ENCODE measurements around the gene SLC9A7. TPM values are rescaled to one million over a fixed set of nuclear protein-coding genes. Genes with fewer than 3 reads are reported as not detected.

Gene SLC9A7
- total RNA-seq, 4 donors from 2014 or later, result 2.8 to 10.7 (median 3.3) TPM

- intact Hi-C loops (cut with DNase I), result no loop called here
- no peak overlapping the region for H3K4me3 ChIP-seq
Observed at GRCh38 chrX:46630141-46630540, 128.8 kb downstream of the SLC9A7 start.

DNA sequence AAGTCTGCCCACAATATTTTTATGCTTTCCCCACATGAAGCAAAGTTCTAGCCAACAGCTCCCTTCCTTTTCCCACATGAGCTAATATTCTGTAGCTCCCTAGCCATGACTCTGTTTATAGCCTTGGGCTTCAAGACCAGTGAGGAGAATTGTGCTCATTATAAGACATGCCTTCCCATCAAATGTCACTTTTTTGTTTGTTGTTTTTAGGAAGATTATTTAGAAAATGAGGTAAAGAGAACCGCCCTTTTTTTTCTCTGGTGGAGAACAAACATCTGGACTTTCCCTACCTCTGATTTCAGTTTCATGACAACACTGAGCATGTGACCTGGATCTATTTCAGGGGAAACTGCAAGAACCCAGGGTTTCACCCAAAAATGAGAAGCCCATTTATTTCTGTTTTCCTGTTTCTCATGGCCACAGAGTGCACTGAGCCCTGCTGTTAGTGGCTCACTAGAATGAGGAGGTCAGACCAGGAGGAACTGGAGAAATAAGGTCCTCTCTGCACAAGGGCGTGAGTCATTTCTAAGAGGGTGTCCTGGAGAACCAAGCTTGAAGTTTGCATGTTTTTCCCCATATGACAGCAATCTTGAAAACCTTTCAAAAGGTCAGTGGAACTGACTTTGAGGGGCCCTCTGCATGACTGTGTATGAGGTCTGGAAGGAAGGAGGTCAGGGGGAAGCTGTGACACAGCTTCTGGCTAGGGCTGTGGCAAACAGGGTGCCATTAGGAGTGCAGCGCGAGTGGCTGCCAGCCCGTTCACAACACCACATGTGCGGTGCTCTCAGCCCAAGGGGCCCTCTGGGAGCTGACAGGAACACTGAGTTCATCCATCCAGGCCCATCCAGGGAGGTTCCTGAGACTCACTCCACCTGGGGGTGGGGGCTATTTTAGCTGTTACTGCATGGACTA, 130.2 kb downstream of the SLC9A7 start:
- Histone ChIP-seq H3K27me3 (no peaks in the 10 kb centered on the region), H3K9me3 (no peaks in the 10 kb centered on the region), H3K4me3 (no peak overlapping the region), H3K36me3 (no peaks in the 10 kb centered on the region), H3K4me1 (peaks cover 0 to 26% (median 16%) of the 10 kb centered on the region in 4 donors), H3K27ac (replicated peaks in 1 of 4) (peak overlapping the region in 3 of 4 donors; percentile 31 to 46 (median 40))
- TF ChIP-seq POLR2A (IDR thresholded peaks at IDR 0.05; ENCODE audit: low read depth) (no peak), POLR2AphosphoS5 (IDR thresholded peaks at IDR 0.05) (peak in 1 of 2 donors; percentile 6)
- 46% methylated on average over 6 of the region's 6 CpGs for WGBS
- intact Hi-C loops (cut with DNase I), result no loop called here
- no peak for DNase-seq (ENCODE audit: extremely low spot score)

More at GRCh38 chrX:46630141-46630540, 128.8 kb downstream of the SLC9A7 start:
- Histone ChIP-seq H3K9me3 (no peaks in the 10 kb centered on the region), H3K36me3 (no peaks in the 10 kb centered on the region), H3K27me3 (no peaks in the 10 kb centered on the region), H3K4me1 (peaks cover 0 to 26% (median 16%) of the 10 kb centered on the region in 4 donors), H3K27ac (replicated peaks in 1 of 4) (peak overlapping the region in 2 of 4 donors; percentile 40 to 46)
- WGBS, result 60% methylated on average over 1 of the region's 1 CpG
- TF ChIP-seq, protein P1, sequence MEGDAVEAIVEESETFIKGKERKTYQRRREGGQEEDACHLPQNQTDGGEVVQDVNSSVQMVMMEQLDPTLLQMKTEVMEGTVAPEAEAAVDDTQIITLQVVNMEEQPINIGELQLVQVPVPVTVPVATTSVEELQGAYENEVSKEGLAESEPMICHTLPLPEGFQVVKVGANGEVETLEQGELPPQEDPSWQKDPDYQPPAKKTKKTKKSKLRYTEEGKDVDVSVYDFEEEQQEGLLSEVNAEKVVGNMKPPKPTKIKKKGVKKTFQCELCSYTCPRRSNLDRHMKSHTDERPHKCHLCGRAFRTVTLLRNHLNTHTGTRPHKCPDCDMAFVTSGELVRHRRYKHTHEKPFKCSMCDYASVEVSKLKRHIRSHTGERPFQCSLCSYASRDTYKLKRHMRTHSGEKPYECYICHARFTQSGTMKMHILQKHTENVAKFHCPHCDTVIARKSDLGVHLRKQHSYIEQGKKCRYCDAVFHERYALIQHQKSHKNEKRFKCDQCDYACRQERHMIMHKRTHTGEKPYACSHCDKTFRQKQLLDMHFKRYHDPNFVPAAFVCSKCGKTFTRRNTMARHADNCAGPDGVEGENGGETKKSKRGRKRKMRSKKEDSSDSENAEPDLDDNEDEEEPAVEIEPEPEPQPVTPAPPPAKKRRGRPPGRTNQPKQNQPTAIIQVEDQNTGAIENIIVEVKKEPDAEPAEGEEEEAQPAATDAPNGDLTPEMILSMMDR (IDR thresholded peaks at IDR 0.05), result no peak
- TF ChIP-seq POLR2A (IDR thresholded peaks at IDR 0.05; ENCODE audit: low read depth) (no peak), POLR2AphosphoS5 (IDR thresholded peaks at IDR 0.05) (no peak), EP300 (IDR thresholded peaks at IDR 0.05) (no peak)
- no peak for DNase-seq (ENCODE audit: extremely low spot score)

- Histone ChIP-seq H3K4me1 (peaks cover 0 to 24% (median 15%) of the 10 kb centered on the region in 4 donors), H3K4me3 (no peak overlapping the region), H3K36me3 (no peaks in the 10 kb centered on the region), H3K27me3 (no peaks in the 10 kb centered on the region), H3K27ac (replicated peaks in 1 of 4) (peak overlapping the region in 3 of 4 donors; percentile 31 to 53 (median 46)), H3K9me3 (no peaks in the 10 kb centered on the region)
- DNase-seq (ENCODE audit: extremely low spot score), result no peak
- intact Hi-C loops (cut with DNase I), result no loop called here
- 54% methylated on average over 10 of the region's 10 CpGs for WGBS
- TF ChIP-seq, protein P1 (IDR thresholded peaks at IDR 0.05), result no peak
- TF ChIP-seq POLR2AphosphoS5 (IDR thresholded peaks at IDR 0.05) (no peak), EP300 (IDR thresholded peaks at IDR 0.05) (no peak), POLR2A (IDR thresholded peaks at IDR 0.05; ENCODE audit: low read depth) (no peak)
Observed at GRCh38 chrX:46627711-46628419, 131.1 kb downstream of the SLC9A7 start.

GRCh38 chrX:46627062-46627461, 131.9 kb downstream of the SLC9A7 start:
- no peak for TF ChIP-seq POLR2AphosphoS5 (IDR thresholded peaks at IDR 0.05)
- TF ChIP-seq EP300 (IDR thresholded peaks at IDR 0.05), result no peak
- TF ChIP-seq POLR2A (IDR thresholded peaks at IDR 0.05; ENCODE audit: low read depth), result no peak
- TF ChIP-seq, protein P1 (IDR thresholded peaks at IDR 0.05), result no peak

DNA sequence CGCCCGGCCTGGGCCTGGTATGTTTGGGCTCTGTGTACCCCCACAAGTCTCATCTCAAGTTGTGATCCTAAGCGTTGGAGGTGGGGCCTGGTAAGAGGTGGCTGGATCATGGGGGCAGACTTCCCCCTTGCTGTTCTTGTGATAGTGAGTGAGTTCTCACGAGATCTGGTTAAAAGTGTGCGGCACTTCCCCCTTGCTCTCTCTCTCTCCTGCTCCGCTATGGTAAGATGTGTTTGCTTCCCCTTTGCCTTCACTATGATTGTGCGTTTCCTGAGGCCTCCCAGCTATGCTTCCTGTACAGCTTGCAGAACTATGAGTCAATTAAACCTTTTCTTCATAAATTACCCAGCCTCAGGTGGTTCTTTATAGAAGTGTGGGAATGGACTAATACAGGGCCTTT, 132.4 kb downstream of the SLC9A7 start:
- Histone ChIP-seq H3K4me3 (no peak overlapping the region), H3K27ac (replicated peaks in 1 of 4) (peak overlapping the region in 2 of 4 donors; percentile 46 to 53), H3K4me1 (peaks cover 0 to 20% (median 10%) of the 10 kb centered on the region in 4 donors), H3K27me3 (no peaks in the 10 kb centered on the region), H3K9me3 (no peaks in the 10 kb centered on the region), H3K36me3 (no peaks in the 10 kb centered on the region)
- no peak for DNase-seq (ENCODE audit: extremely low spot score)
- intact Hi-C loops (cut with DNase I), result no loop called here
- TF ChIP-seq, protein P1 (IDR thresholded peaks at IDR 0.05), result no peak
- TF ChIP-seq POLR2AphosphoS5 (IDR thresholded peaks at IDR 0.05), result no peak
- TF ChIP-seq POLR2A (IDR thresholded peaks at IDR 0.05; ENCODE audit: low read depth), result no peak
- no peak for TF ChIP-seq EP300 (IDR thresholded peaks at IDR 0.05)
- 72% methylated on average over 7 of the region's 7 CpGs for WGBS

More at GRCh38 chrX:46627062-46627461, 131.9 kb downstream of the SLC9A7 start:
- WGBS, result 58% methylated on average over 4 of the region's 4 CpGs
- peaks cover 0 to 20% (median 10%) of the 10 kb centered on the region in 4 donors for H3K4me1 ChIP-seq
- peak overlapping the region in 3 of 4 donors; percentile 31 to 53 (median 46) for H3K27ac ChIP-seq (replicated peaks in 1 of 4)
- no peaks in the 10 kb centered on the region for H3K9me3 ChIP-seq
- no peak overlapping the region for H3K4me3 ChIP-seq
- intact Hi-C loops (cut with DNase I), result no loop called here
- no peaks in the 10 kb centered on the region for H3K27me3 ChIP-seq
- DNase-seq (ENCODE audit: extremely low spot score), result no peak
- H3K36me3 ChIP-seq, result no peaks in the 10 kb centered on the region
